Pancreas (tissue), 10 donors: ENCODE results near the gene TRAF3. TPM values are rescaled to one million over a fixed set of nuclear protein-coding genes. Genes with fewer than 3 reads are reported as not detected.

Source experiments
- ATAC-seq, 4 donors: fragments of 200-7000 bp; cut with Tn5 transposase; one replicate each; pipeline versions ENCODE4 v1.8.0 to v1.9.1; 2020; ENCODE audit warnings: mild to moderate bottlenecking in 4 of 4, moderate library complexity in 4 of 4
- DNase-seq, 6 donors: peaks; one replicate each; pipeline ENCODE4 v3.0.0-alpha.2; 2020
- FAIRE-seq: peaks from 2 replicates; lab custom pipeline; 2012; peaks lifted over from hg19 to GRCh38; lab: Jason Lieb, UNC
- H3K27ac ChIP-seq, 4 donors: fragments of 200-600 bp; sonication (generic); 1 replicate in 3 of 4; 2 replicates in 1 of 4; pipeline versions ENCODE4 v1.5.0 to v1.8.0; 2020
- H3K27me3 ChIP-seq, 4 donors: fragments of 200-600 bp; one replicate each; pipeline ENCODE4 v1.8.0; 2021
- H3K36me3 ChIP-seq, 3 donors: fragments of 200-600 bp; sonication (generic) in 1 of 3; one replicate each; pipeline versions ENCODE4 v1.5.0 to v1.8.0; 2020 to 2021
- H3K4me1 ChIP-seq, 3 donors: fragments of 200-600 bp; one replicate each; pipeline ENCODE4 v1.8.0; 2021
- H3K4me3 ChIP-seq, 4 donors: fragments of 200-600 bp; sonication (generic) in 2 of 4; one replicate each; pipeline versions ENCODE4 v1.5.0 to v1.8.0; 2020 to 2021
- H3K9me3 ChIP-seq, 4 donors: fragments of 200-600 bp; one replicate each; pipeline ENCODE4 v1.8.0; 2021
- WGBS, 2 donors: extraction: QIAGEN DNeasy Blood & Tissue Kit; methylation state at CpG; one replicate each; pipeline ENCODE4 v1.1.7; 2013; 5-methylcytosine and 5-hydroxymethylcytosine counted together
- intact Hi-C, 3 donors: fragments of 100-400 bp; cut with DNase I; formaldehyde crosslinking; loops; one replicate each; pipeline versions ENCODE4 v1.11.1 to v1.14.2; 2022
- polyA plus RNA-seq, 2 donors: library from polyadenylated mRNA; stranded (reverse); fragments of 200-250 nt; gene quantifications; one replicate each; pipeline ENCODE4 v1.2.3, GENCODE V29; 2013
- total RNA-seq, 6 donors: library from RNA; stranded (reverse); fragmentation: NEBNext Ultra II Directional in 4 of 6; extraction: Animal tissue kit (Norgen Biotek cat#: 25700) in 4 of 6; gene quantifications; one replicate each; pipeline versions ENCODE4 v1.2.1 to v1.2.4, GENCODE V29; 2021 to 2023
- TF ChIP-seq, protein P1 (sequence below), 4 donors: fragments of 200-600 bp; sonication (generic) in 3 of 4; IDR thresholded peaks; one replicate each; pipeline versions ENCODE4 v1.5.0 to v1.8.0; 2021; ENCODE audit warnings: antibody characterized with exemption in 4 of 4
- donor health status: healthy with polysubstance abuse.
- donor health status: DM: no; HTN: no; CAD: no; lungs with moderate emphysema.
- donor health status: DM: no; HTN: no; CAD: no.
- donor health status: control.
- donor health status: control.
- donor health status: Bipolar disorder and iron deficiency.
- donor health status: DM: yes; HTN: yes; CAD: no.
- donor health status: DM: no; HTN: no; CAD: no.
- donor health status: DM: no; HTN: no; CAD: no.
- donor health status: DM: yes; HTN: yes; CAD: no.

Gene TRAF3
- total and polyA plus RNA-seq, 8 donors, result 3.6 to 14.7 (median 6.1) TPM

DNA sequence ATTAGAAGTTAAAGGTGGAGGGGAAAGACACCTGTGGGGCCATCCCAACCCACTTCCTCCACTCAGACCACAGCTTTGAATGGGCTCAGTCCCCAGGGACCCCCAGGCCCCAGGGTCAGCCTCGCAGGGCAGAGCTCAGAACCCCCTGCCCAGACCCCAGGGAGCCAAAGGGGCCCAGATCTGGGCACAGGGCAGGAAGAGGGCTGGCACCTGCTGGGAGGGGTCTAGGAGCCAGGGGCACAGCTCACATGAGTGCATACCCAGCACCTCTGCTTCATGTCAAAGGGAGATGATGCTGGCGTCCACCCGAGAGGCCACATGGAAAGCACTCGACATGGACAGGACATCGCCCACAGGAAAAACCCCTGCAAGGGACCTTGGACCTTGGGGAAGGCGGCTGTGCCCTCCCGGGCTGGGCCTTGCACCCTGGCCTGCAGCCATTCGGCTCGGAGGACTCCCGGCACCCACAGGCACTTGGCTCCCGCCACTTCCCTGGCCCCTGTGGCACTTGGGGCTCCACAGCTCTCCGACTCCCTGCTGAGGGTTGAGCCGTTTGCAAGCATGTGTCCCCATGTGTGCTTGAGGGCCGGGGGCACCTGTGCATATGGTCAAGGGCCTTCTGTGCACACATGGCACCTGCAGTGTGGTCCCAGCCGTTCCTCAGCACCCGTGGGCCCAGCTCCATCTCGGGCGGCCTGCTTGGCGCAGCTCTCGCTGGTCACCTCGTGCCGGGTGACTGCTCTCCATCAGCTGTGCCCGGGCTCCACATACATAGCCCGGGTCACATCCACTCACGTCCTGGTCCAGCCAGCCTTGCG is 137.4 kb downstream of the TRAF3 start:
- Histone ChIP-seq H3K9me3 (no peaks in the 10 kb centered on the region), H3K4me1 (no peaks in the 10 kb centered on the region), H3K36me3 (no peaks in the 10 kb centered on the region), H3K27ac (no peak overlapping the region), H3K4me3 (no peak overlapping the region), H3K27me3 (no peaks in the 10 kb centered on the region)
- FAIRE-seq (no peak), DNase-seq (peak in 1 of 6 donors; percentile 48), ATAC-seq (no peak)
- intact Hi-C loops, result loop anchor here in 1 of 3 donors (10.0 kb wide), 1 partner anchor 220 kb away; no protein-coding TSS in a partner anchor
- WGBS, 2 donors, result 69 to 79% methylated on average over 26 of the region's 26 CpGs
- TF ChIP-seq, protein P1, sequence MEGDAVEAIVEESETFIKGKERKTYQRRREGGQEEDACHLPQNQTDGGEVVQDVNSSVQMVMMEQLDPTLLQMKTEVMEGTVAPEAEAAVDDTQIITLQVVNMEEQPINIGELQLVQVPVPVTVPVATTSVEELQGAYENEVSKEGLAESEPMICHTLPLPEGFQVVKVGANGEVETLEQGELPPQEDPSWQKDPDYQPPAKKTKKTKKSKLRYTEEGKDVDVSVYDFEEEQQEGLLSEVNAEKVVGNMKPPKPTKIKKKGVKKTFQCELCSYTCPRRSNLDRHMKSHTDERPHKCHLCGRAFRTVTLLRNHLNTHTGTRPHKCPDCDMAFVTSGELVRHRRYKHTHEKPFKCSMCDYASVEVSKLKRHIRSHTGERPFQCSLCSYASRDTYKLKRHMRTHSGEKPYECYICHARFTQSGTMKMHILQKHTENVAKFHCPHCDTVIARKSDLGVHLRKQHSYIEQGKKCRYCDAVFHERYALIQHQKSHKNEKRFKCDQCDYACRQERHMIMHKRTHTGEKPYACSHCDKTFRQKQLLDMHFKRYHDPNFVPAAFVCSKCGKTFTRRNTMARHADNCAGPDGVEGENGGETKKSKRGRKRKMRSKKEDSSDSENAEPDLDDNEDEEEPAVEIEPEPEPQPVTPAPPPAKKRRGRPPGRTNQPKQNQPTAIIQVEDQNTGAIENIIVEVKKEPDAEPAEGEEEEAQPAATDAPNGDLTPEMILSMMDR (IDR thresholded peaks at IDR 0.05), result no peak

DNA sequence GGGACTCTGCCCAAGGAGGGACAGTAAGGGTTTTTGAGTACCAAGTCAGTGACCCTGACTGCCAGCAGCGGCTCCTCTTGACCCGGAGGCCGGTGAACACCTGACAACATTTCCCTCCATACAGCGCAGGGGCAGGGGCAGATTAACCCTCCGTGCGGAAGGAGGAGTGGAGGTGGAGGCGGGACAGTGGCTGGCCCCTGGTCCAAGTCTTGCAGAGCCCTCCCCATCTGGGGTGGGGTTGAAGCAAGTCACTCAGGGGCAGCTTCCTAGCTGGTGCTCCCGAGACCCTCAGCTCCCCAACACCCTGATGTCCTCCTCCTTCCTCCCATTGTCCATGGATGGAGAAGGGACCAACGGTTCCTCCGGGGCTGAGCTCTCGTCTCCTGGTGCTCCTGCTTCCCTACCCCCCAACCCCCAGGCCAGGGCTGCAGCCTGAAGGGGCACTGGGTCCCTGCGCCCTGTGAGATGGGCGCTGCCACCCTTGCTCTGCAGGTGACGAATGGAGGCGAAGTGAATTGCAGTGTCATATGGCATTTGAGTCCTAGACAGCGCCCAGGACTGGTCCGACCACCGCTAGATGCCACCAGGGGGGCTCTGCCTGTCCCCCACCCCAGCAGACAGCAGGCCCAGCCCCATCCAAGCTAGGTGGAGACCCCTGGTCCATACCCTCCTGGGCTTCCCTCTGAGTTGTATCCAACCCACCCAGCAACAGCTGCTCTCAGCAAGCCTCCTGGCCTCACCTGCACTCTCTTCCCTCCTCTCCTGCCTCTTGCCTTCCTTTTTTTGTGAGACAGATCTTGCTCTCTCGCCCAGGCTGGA is 138.3 kb downstream of the TRAF3 start:
- Histone ChIP-seq H3K27me3 (no peaks in the 10 kb centered on the region), H3K27ac (no peak overlapping the region), H3K4me1 (no peaks in the 10 kb centered on the region), H3K36me3 (no peaks in the 10 kb centered on the region), H3K9me3 (no peaks in the 10 kb centered on the region), H3K4me3 (no peak overlapping the region)
- DNase-seq, result peak in 1 of 6 donors; percentile 47
- WGBS, 2 donors, result 66 to 70% methylated on average over 19 of the region's 19 CpGs
- ATAC-seq, result no peak
- TF ChIP-seq, protein P1 (IDR thresholded peaks at IDR 0.05), result no peak
- intact Hi-C loops, result loop anchor here in 1 of 3 donors (10.0 kb wide), 1 partner anchor 221 kb away; no protein-coding TSS in a partner anchor
- no peak for FAIRE-seq

DNA sequence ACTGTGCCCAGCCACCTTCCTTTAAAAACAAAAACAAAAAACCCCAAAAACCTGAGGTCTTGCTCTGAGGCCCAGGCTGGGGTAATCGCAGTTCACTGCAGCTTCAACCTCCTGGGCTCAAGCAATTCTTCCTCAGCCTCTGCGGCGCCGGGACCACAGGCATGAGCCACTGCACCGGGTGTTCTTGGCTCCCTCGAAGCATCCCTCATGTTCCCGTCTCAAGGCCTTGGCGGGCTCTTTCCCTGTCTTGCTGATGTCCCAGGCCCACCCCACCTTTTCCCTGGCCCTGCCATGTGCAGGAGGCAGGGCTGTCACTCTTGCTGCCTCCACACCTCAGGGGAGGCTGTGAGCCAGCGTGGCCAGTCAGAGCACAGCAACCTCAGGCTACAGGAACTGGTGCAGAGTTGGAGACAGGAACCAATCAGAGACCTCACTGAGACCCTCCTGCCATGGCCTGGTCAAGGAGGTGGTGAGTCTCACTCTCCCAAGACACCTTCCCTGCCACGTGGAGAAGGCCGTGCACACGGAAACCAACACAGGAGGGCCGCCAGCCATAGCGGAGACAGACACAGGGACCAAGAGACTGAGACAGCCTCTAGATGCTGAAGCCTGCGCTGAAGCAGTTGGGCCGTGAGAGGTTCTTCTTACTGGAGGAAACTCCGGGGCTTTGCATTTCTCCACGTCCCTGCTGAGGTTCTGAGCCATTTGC is 139.3 kb downstream of the TRAF3 start:
- no peak for FAIRE-seq
- 69 to 82% methylated on average over 18 of the region's 18 CpGs for WGBS, 2 donors
- no peak for ATAC-seq

DNA sequence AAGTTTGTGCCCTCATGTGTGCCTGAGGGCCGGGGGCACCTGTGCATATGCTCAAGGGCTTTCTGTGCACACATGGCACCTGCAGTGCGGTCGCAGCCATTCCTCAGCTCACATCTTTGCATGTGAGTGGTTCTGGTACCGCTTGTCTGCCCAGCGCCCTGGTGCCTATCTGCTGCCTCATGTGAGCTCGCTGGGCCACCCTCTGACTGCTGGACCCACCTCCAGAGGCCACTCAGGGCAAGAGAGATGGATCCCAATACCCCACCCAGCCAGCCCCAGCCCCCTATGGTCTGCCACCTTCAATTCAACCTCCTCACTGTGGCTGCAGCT is 139.8 kb downstream of the TRAF3 start:
- WGBS, 2 donors, result 74 to 76% methylated on average over 6 of the region's 6 CpGs
- Histone ChIP-seq H3K4me1 (no peaks in the 10 kb centered on the region), H3K36me3 (no peaks in the 10 kb centered on the region), H3K4me3 (no peak overlapping the region), H3K27ac (no peak overlapping the region), H3K27me3 (no peaks in the 10 kb centered on the region), H3K9me3 (no peaks in the 10 kb centered on the region)
- TF ChIP-seq, protein P1 (IDR thresholded peaks at IDR 0.05), result no peak
- intact Hi-C loops, result loop anchor here in 1 of 3 donors (10.0 kb wide), 1 partner anchor 222 kb away; no protein-coding TSS in a partner anchor
- DNase-seq, result peak in 2 of 6 donors; percentile 32 to 47
- FAIRE-seq, result no peak
- ATAC-seq, result no peak

More for the DNA sequence above, 139.3 kb downstream of the TRAF3 start:
- intact Hi-C loops, result loop anchor here in 1 of 3 donors (10.0 kb wide), 1 partner anchor 222 kb away; no protein-coding TSS in a partner anchor
- Histone ChIP-seq H3K4me3 (no peak overlapping the region), H3K27me3 (no peaks in the 10 kb centered on the region), H3K27ac (no peak overlapping the region), H3K4me1 (no peaks in the 10 kb centered on the region), H3K36me3 (no peaks in the 10 kb centered on the region), H3K9me3 (no peaks in the 10 kb centered on the region)
- TF ChIP-seq, protein P1 (IDR thresholded peaks at IDR 0.05), result no peak
- peak in 2 of 6 donors; percentile 28 to 47 for DNase-seq
